PFSK-1 (cell line): ENCODE data around the gene TXNDC11.

ENCODE experiments used
- POLR2AphosphoS5 ChIP-seq: IDR thresholded peaks from 2 replicates; pipeline ENCODE4 v1.6.1; 2012; ENCODE audit warnings: low read depth, mild to moderate bottlenecking, control low read depth, low read length, moderate library complexity
- SIN3A ChIP-seq: IDR thresholded peaks from 2 replicates; pipeline ENCODE4 v1.6.1; 2012; ENCODE audit warnings: mild to moderate bottlenecking, low read length, moderate library complexity, borderline replicate concordance; ENCODE audit not compliant: insufficient read depth

- TF ChIP-seq POLR2AphosphoS5 (no peak), SIN3A (no peak)
Measured at GRCh38 chr16:11719171-11719570, 23.5 kb downstream of the TXNDC11 start.
